Measurements from ENCODE around the gene SMC6.

Gene SMC6

GRCh38 chr2:17667898-17668297 is 85.7 kb downstream of the SMC6 start:
- Histone ChIP-seq H3K4me1 (ENCODE audit: control insufficient read depth, insufficient read depth, low read length) (peaks cover 10% of the 10 kb centered on the region), H3K4me3 (ENCODE audit: low read length) (no peak overlapping the region), H3K36me3 (ENCODE audit: control insufficient read depth, insufficient read depth, low read length, severe bottlenecking) (peaks cover 28% of the 10 kb centered on the region), H3K9me3 (ENCODE audit: control insufficient read depth, low read length) (no peaks in the 10 kb centered on the region), H3K9ac (ENCODE audit: low read length) (no peak overlapping the region), H3K27me3 (replicated peaks; ENCODE audit: control insufficient read depth, insufficient read depth, low read length) (no peaks in the 10 kb centered on the region)
- DNase-seq (ENCODE audit: low read depth): peak; percentile 83

- Histone ChIP-seq H3K9ac (ENCODE audit: low read length) (no peak overlapping the region), H3K36me3 (ENCODE audit: control insufficient read depth, insufficient read depth, low read length, severe bottlenecking) (peaks cover 21% of the 10 kb centered on the region), H3K4me3 (ENCODE audit: low read length) (no peak overlapping the region), H3K4me1 (ENCODE audit: control insufficient read depth, insufficient read depth, low read length) (peaks cover 10% of the 10 kb centered on the region), H3K9me3 (ENCODE audit: control insufficient read depth, low read length) (no peaks in the 10 kb centered on the region), H3K27me3 (replicated peaks; ENCODE audit: control insufficient read depth, insufficient read depth, low read length) (no peaks in the 10 kb centered on the region)
- no peak for DNase-seq (ENCODE audit: low read depth)
These were observed 89.1 kb downstream of the SMC6 start for GRCh38 chr2:17664534-17664933.

GRCh38 chr2:17662723-17663122 is 90.9 kb downstream of the SMC6 start:
- Histone ChIP-seq H3K4me3 (ENCODE audit: low read length) (no peak overlapping the region), H3K36me3 (ENCODE audit: control insufficient read depth, insufficient read depth, low read length, severe bottlenecking) (peaks cover 10% of the 10 kb centered on the region), H3K27me3 (replicated peaks; ENCODE audit: control insufficient read depth, insufficient read depth, low read length) (no peaks in the 10 kb centered on the region), H3K9me3 (ENCODE audit: control insufficient read depth, low read length) (no peaks in the 10 kb centered on the region), H3K9ac (ENCODE audit: low read length) (no peak overlapping the region), H3K4me1 (ENCODE audit: control insufficient read depth, insufficient read depth, low read length) (peaks cover 9% of the 10 kb centered on the region)
- no peak for DNase-seq (ENCODE audit: low read depth)

- Histone ChIP-seq H3K4me3 (ENCODE audit: low read length) (no peak overlapping the region), H3K27me3 (replicated peaks; ENCODE audit: control insufficient read depth, insufficient read depth, low read length) (no peaks in the 10 kb centered on the region), H3K9ac (ENCODE audit: low read length) (no peak overlapping the region), H3K9me3 (ENCODE audit: control insufficient read depth, low read length) (no peaks in the 10 kb centered on the region), H3K36me3 (ENCODE audit: control insufficient read depth, insufficient read depth, low read length, severe bottlenecking) (peaks cover 10% of the 10 kb centered on the region), H3K4me1 (ENCODE audit: control insufficient read depth, insufficient read depth, low read length) (peaks cover 4% of the 10 kb centered on the region)
- peak; percentile 14 for DNase-seq (ENCODE audit: low read depth)
These were observed 92.2 kb downstream of the SMC6 start for GRCh38 chr2:17661460-17661859.

- H3K9ac ChIP-seq (ENCODE audit: low read length): no peak overlapping the region
- no peak for DNase-seq (ENCODE audit: low read depth)
- H3K4me3 ChIP-seq (ENCODE audit: low read length): no peak overlapping the region
- H3K4me1 ChIP-seq (ENCODE audit: control insufficient read depth, insufficient read depth, low read length): peaks cover 4% of the 10 kb centered on the region
- H3K9me3 ChIP-seq (ENCODE audit: control insufficient read depth, low read length): no peaks in the 10 kb centered on the region
- no peaks in the 10 kb centered on the region for H3K27me3 ChIP-seq (replicated peaks; ENCODE audit: control insufficient read depth, insufficient read depth, low read length)
- peaks cover 9% of the 10 kb centered on the region for H3K36me3 ChIP-seq (ENCODE audit: control insufficient read depth, insufficient read depth, low read length, severe bottlenecking)
These were observed 93.4 kb downstream of the SMC6 start for GRCh38 chr2:17660219-17660618.

- H3K9me3 ChIP-seq (ENCODE audit: control insufficient read depth, low read length): no peaks in the 10 kb centered on the region
- DNase-seq (ENCODE audit: low read depth): peak; percentile 53
- no peaks in the 10 kb centered on the region for H3K27me3 ChIP-seq (replicated peaks; ENCODE audit: control insufficient read depth, insufficient read depth, low read length)
- H3K9ac ChIP-seq (ENCODE audit: low read length): no peak overlapping the region
- no peaks in the 10 kb centered on the region for H3K36me3 ChIP-seq (ENCODE audit: control insufficient read depth, insufficient read depth, low read length, severe bottlenecking)
- no peak overlapping the region for H3K4me3 ChIP-seq (ENCODE audit: low read length)
- H3K4me1 ChIP-seq (ENCODE audit: control insufficient read depth, insufficient read depth, low read length): peaks cover 4% of the 10 kb centered on the region
These were observed 95.3 kb downstream of the SMC6 start for GRCh38 chr2:17658251-17658843.

- Histone ChIP-seq H3K4me1 (ENCODE audit: control insufficient read depth, insufficient read depth, low read length) (peaks cover 4% of the 10 kb centered on the region), H3K4me3 (ENCODE audit: low read length) (no peak overlapping the region)
- no peak for DNase-seq (ENCODE audit: low read depth)
These were observed 95.9 kb downstream of the SMC6 start for GRCh38 chr2:17657759-17658158.

GRCh38 chr2:17652681-17653394 is 100.8 kb downstream of the SMC6 start:
- H3K9ac ChIP-seq (ENCODE audit: low read length): no peak overlapping the region
- H3K27me3 ChIP-seq (replicated peaks; ENCODE audit: control insufficient read depth, insufficient read depth, low read length): no peaks in the 10 kb centered on the region
- no peaks in the 10 kb centered on the region for H3K36me3 ChIP-seq (ENCODE audit: control insufficient read depth, insufficient read depth, low read length, severe bottlenecking)
- H3K9me3 ChIP-seq (ENCODE audit: control insufficient read depth, low read length): no peaks in the 10 kb centered on the region
- H3K4me3 ChIP-seq (ENCODE audit: low read length): no peak overlapping the region
- DNase-seq (ENCODE audit: low read depth): no peak
- H3K4me1 ChIP-seq (ENCODE audit: control insufficient read depth, insufficient read depth, low read length): no peaks in the 10 kb centered on the region

More at GRCh38 chr2:17657759-17658158, 95.9 kb downstream of the SMC6 start:
- H3K9ac ChIP-seq (ENCODE audit: low read length): no peak overlapping the region
- no peaks in the 10 kb centered on the region for H3K36me3 ChIP-seq (ENCODE audit: control insufficient read depth, insufficient read depth, low read length, severe bottlenecking)
- no peaks in the 10 kb centered on the region for H3K9me3 ChIP-seq (ENCODE audit: control insufficient read depth, low read length)
- no peaks in the 10 kb centered on the region for H3K27me3 ChIP-seq (replicated peaks; ENCODE audit: control insufficient read depth, insufficient read depth, low read length)

- H3K36me3 ChIP-seq (ENCODE audit: control insufficient read depth, insufficient read depth, low read length, severe bottlenecking): no peaks in the 10 kb centered on the region
- H3K4me1 ChIP-seq (ENCODE audit: control insufficient read depth, insufficient read depth, low read length): peaks cover 12% of the 10 kb centered on the region
- DNase-seq (ENCODE audit: low read depth): no peak
- H3K9ac ChIP-seq (ENCODE audit: low read length): no peak overlapping the region
- no peaks in the 10 kb centered on the region for H3K9me3 ChIP-seq (ENCODE audit: control insufficient read depth, low read length)
- no peak overlapping the region for H3K4me3 ChIP-seq (ENCODE audit: low read length)
- no peaks in the 10 kb centered on the region for H3K27me3 ChIP-seq (replicated peaks; ENCODE audit: control insufficient read depth, insufficient read depth, low read length)
These were observed 104.6 kb downstream of the SMC6 start for GRCh38 chr2:17649026-17649425.

- H3K9me3 ChIP-seq (ENCODE audit: control insufficient read depth, low read length): no peaks in the 10 kb centered on the region
These were observed 105.0 kb downstream of the SMC6 start for GRCh38 chr2:17648581-17648980.

GRCh38 chr2:17646838-17647701 is 106.5 kb downstream of the SMC6 start:
- Histone ChIP-seq H3K9me3 (ENCODE audit: control insufficient read depth, low read length) (no peaks in the 10 kb centered on the region), H3K4me1 (ENCODE audit: control insufficient read depth, insufficient read depth, low read length) (peaks cover 22% of the 10 kb centered on the region), H3K9ac (ENCODE audit: low read length) (no peak overlapping the region), H3K4me3 (ENCODE audit: low read length) (no peak overlapping the region), H3K36me3 (ENCODE audit: control insufficient read depth, insufficient read depth, low read length, severe bottlenecking) (no peaks in the 10 kb centered on the region), H3K27me3 (replicated peaks; ENCODE audit: control insufficient read depth, insufficient read depth, low read length) (no peaks in the 10 kb centered on the region)
- DNase-seq (ENCODE audit: low read depth): no peak

More at GRCh38 chr2:17648581-17648980, 105.0 kb downstream of the SMC6 start:
- no peak for DNase-seq (ENCODE audit: low read depth)
- no peaks in the 10 kb centered on the region for H3K36me3 ChIP-seq (ENCODE audit: control insufficient read depth, insufficient read depth, low read length, severe bottlenecking)
- H3K4me3 ChIP-seq (ENCODE audit: low read length): no peak overlapping the region
- no peaks in the 10 kb centered on the region for H3K27me3 ChIP-seq (replicated peaks; ENCODE audit: control insufficient read depth, insufficient read depth, low read length)
- H3K9ac ChIP-seq (ENCODE audit: low read length): no peak overlapping the region
- peaks cover 13% of the 10 kb centered on the region for H3K4me1 ChIP-seq (ENCODE audit: control insufficient read depth, insufficient read depth, low read length)

Data from adipocyte (in vitro differentiated cells).